Measurements from ENCODE around the gene RASGRP2. TPM values are rescaled to one million over a fixed set of nuclear protein-coding genes. Genes with fewer than 3 reads are reported as not detected.
A peak's percentile ranks its signal among the peaks of the same experiment; 100 is the strongest.

Gene RASGRP2
- total and polyA plus RNA-seq, 2 of the 8 experiments (the other 6 are each of a cell fraction or from before 2014, with no cell fraction given), result 40.6 to 45.7 TPM

DNA sequence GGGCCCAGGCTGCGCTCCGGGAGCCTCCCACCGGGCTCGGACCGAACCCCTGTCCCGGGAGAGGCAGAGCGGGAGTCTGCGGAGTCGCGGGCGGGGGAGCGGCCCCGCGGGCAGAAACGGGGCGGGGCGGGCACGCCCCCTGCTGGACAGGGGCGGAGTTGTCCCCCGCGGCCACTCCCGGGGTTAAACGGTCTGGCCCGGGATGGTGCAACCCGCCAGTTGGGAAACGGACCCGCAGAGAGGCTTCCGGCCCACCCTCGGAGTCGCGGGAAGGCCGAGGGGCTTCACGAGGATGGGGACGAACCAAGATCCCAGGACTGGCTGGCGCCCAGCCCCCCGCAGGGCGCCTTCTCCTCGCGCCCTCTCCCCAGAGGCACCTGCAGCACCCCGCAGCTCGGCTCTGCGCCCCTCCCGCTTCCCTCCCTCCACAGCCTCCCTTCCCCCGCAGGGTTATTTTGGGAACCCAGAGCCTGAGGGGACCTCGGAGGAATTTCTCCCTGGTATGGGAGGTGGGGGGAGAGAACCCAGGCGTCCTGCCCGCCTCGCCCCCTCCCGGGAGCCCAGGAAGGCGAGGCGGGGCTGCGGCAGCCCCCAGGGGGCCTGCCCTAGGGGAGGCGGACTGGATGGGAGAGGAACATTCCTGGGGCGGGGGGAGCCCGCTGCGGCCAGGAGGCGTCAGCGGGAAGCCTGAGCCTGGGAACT, 902 bp downstream of the RASGRP2 start (continued):
- TF ChIP-seq SP4 (IDR thresholded peaks at IDR 0.05; ENCODE audit: low read length), result no peak
- TF ChIP-seq SP1 (IDR thresholded peaks at IDR 0.05; ENCODE audit: low read depth, low read length), result 0 out of 2 replicates have a peak, but pooled peaks have one; percentile 14
- TF ChIP-seq, protein P1, sequence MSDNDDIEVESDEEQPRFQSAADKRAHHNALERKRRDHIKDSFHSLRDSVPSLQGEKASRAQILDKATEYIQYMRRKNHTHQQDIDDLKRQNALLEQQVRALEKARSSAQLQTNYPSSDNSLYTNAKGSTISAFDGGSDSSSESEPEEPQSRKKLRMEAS (IDR thresholded peaks at IDR 0.05), result no peak
- TF ChIP-seq, protein P2, sequence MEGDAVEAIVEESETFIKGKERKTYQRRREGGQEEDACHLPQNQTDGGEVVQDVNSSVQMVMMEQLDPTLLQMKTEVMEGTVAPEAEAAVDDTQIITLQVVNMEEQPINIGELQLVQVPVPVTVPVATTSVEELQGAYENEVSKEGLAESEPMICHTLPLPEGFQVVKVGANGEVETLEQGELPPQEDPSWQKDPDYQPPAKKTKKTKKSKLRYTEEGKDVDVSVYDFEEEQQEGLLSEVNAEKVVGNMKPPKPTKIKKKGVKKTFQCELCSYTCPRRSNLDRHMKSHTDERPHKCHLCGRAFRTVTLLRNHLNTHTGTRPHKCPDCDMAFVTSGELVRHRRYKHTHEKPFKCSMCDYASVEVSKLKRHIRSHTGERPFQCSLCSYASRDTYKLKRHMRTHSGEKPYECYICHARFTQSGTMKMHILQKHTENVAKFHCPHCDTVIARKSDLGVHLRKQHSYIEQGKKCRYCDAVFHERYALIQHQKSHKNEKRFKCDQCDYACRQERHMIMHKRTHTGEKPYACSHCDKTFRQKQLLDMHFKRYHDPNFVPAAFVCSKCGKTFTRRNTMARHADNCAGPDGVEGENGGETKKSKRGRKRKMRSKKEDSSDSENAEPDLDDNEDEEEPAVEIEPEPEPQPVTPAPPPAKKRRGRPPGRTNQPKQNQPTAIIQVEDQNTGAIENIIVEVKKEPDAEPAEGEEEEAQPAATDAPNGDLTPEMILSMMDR (IDR thresholded peaks at IDR 0.05; ENCODE audit: control extremely low read depth in 1 of 3, insufficient read depth in 1 of 3, low read depth in 1 of 3, low read length in 3 of 3), result peak in 2 of 3 experiments; percentile 74; a peak in 3 of 4 replicates
- no peak for TF ChIP-seq POU5F1 (IDR thresholded peaks at IDR 0.05; ENCODE audit: low read depth, low read length)
- peak; percentile 26 for TF ChIP-seq NANOG (IDR thresholded peaks at IDR 0.05; ENCODE audit: insufficient read depth, low read depth, low read length, poor library complexity, severe bottlenecking)
- TF ChIP-seq YY1 (IDR thresholded peaks at IDR 0.05; ENCODE audit: low read depth, low read length), result no peak
- no peak for TF ChIP-seq SIRT6 (IDR thresholded peaks at IDR 0.05; ENCODE audit: low read length)
